ENCODE measurements around the gene SH3RF3. TPM values are rescaled to one million over a fixed set of nuclear protein-coding genes. Genes with fewer than 3 reads are reported as not detected.

The SH3RF3 gene
- total RNA-seq, 4 donors from 2014 or later, result 2.2 to 6.1 (median 4.2) TPM

DNA sequence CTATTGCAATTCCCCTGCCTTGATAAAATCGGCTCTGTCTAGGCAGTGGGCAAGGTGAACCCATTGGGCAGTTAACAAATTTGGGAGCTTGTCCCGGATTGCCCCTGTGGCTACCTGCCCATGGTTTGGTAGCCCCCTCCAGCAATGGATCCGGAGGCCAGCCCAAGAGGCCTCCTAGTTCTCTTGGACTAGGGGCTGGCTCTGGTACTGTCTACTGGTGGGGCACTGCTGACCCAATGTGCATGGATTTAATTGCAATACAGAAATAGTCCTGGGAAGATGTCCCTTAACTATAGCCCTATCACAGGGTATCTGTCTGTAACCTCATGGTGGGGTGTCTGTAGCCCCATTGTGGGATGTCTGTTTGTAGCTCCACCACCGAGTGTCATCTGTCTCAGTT lies 37.5 kb upstream of the SH3RF3 start:
- no peaks in the 10 kb centered on the region for H3K36me3 ChIP-seq
- WGBS, result 96% methylated on average over 4 of the region's 4 CpGs
- no peaks in the 10 kb centered on the region for H3K4me1 ChIP-seq
- no peaks in the 10 kb centered on the region for H3K9me3 ChIP-seq
- H3K27ac ChIP-seq, result no peak overlapping the region
- no peak for DNase-seq (ENCODE audit: low spot score in 2 of 2)
- H3K4me3 ChIP-seq, result no peak overlapping the region
- H3K27me3 ChIP-seq, result no peaks in the 10 kb centered on the region
- TF ChIP-seq POLR2A (IDR thresholded peaks at IDR 0.05) (no peak), EP300 (IDR thresholded peaks at IDR 0.05) (no peak), POLR2AphosphoS5 (IDR thresholded peaks at IDR 0.05) (no peak), CTCF (IDR thresholded peaks at IDR 0.05) (no peak)

GRCh38 chr2:109094144-109094543 lies 34.9 kb upstream of the SH3RF3 start:
- no peak for DNase-seq (ENCODE audit: low spot score in 2 of 2)
- Histone ChIP-seq H3K27me3 (no peaks in the 10 kb centered on the region), H3K4me3 (no peak overlapping the region), H3K9me3 (no peaks in the 10 kb centered on the region), H3K4me1 (no peaks in the 10 kb centered on the region), H3K27ac (no peak overlapping the region), H3K36me3 (no peaks in the 10 kb centered on the region)
- TF ChIP-seq POLR2AphosphoS5 (IDR thresholded peaks at IDR 0.05) (no peak), POLR2A (IDR thresholded peaks at IDR 0.05) (no peak), CTCF (IDR thresholded peaks at IDR 0.05) (no peak), EP300 (IDR thresholded peaks at IDR 0.05) (no peak)
- 89% methylated on average over 3 of the region's 3 CpGs for WGBS

DNA sequence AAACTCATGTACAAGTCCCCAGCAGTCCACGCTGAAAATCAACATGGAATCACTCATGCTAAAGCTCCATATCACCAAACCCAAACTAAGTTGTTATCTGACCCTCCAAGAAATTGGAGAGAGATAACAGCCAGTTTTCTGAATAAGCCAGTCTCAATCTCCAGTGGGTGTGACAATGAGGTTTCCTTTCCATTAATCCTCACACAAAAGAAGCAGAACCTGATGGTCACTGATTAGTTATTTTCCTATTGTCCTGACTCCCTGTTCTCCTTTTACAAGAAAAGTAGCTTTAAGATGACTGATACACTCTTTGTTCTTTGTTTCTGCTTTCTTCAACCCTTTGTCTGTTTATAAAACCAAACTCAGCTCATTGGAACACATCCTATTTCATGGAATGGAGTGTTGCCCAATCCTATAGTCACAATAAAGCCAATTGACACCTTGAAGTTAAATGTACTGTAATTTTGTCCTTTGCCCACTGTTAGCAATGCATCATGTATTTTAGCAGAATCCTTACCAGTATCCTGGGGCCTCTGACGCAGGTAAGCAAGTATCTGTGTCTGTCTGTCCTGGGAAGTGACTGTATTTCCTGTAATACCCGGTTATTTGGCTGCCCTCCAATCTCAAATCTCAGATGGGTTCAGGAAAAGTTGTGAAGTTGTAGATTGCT lies 30.6 kb upstream of the SH3RF3 start:
- Histone ChIP-seq H3K4me3 (no peak overlapping the region), H3K36me3 (no peaks in the 10 kb centered on the region), H3K4me1 (no peaks in the 10 kb centered on the region), H3K9me3 (no peaks in the 10 kb centered on the region), H3K27ac (no peak overlapping the region), H3K27me3 (peaks cover 12% of the 10 kb centered on the region)
- TF ChIP-seq EP300 (IDR thresholded peaks at IDR 0.05) (no peak), POLR2A (IDR thresholded peaks at IDR 0.05) (no peak), POLR2AphosphoS5 (IDR thresholded peaks at IDR 0.05) (no peak), CTCF (IDR thresholded peaks at IDR 0.05) (no peak)
- whole genome bisulfite sequencing, result 49% methylated on average over 3 of the region's 3 CpGs
- DNase-seq (ENCODE audit: low spot score in 2 of 2), result no peak

- Histone ChIP-seq H3K27me3 (peaks cover 12% of the 10 kb centered on the region), H3K4me3 (no peak overlapping the region), H3K27ac (no peak overlapping the region), H3K36me3 (no peaks in the 10 kb centered on the region), H3K4me1 (no peaks in the 10 kb centered on the region), H3K9me3 (no peaks in the 10 kb centered on the region)
- no peak for TF ChIP-seq CTCF (IDR thresholded peaks at IDR 0.05)
- no peak for TF ChIP-seq EP300 (IDR thresholded peaks at IDR 0.05)
- no peak for TF ChIP-seq POLR2A (IDR thresholded peaks at IDR 0.05)
- TF ChIP-seq POLR2AphosphoS5 (IDR thresholded peaks at IDR 0.05), result no peak
- WGBS, result 53% methylated on average over 7 of the region's 7 CpGs
- DNase-seq (ENCODE audit: low spot score in 2 of 2), result no peak
These were observed 30.1 kb upstream of the SH3RF3 start for GRCh38 chr2:109098921-109099273.

DNA sequence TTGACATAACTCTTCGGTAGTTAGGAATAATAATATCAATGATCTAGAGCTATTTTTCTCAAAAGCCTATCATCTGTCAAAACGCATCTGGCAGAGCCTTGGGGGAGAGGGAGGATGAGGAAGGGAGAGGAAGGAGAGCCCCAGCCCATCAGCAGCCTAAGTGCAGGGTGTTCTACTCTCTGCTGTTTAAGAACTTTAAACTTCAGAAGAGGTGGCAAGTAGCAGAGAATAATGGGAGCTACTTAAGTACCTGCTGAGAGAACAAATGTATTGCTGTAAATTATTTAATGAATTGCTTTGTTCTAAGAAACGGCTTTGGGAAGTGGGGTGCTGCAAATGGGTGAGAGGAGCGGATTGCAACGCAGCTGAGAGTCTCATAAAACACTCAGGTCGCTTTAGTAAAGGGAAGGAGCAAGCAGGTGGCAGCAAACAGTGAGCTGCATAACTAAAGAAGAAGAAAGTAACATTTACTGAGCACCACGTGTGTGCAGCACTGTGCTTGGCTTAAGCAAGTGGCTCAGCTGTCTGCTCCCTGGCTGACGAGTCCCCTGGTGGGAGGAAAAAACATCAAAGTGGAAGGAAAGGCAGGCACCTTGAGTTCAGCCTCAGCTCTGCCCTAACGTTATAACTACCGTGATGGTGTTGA lies 26.3 kb upstream of the SH3RF3 start:
- Histone ChIP-seq H3K27ac (no peak overlapping the region), H3K4me3 (no peak overlapping the region), H3K36me3 (no peaks in the 10 kb centered on the region), H3K27me3 (peaks cover 12% of the 10 kb centered on the region), H3K4me1 (no peaks in the 10 kb centered on the region), H3K9me3 (no peaks in the 10 kb centered on the region)
- TF ChIP-seq EP300 (IDR thresholded peaks at IDR 0.05) (no peak), POLR2AphosphoS5 (IDR thresholded peaks at IDR 0.05) (no peak), CTCF (IDR thresholded peaks at IDR 0.05) (no peak), POLR2A (IDR thresholded peaks at IDR 0.05) (no peak)
- WGBS, result 21% methylated on average over 10 of the region's 10 CpGs
- DNase-seq (ENCODE audit: low spot score in 2 of 2), result peak in 1 of 2 donors; percentile 28
